IMR-90 (cell line): ENCODE measurements around the gene PIP. TPM values are rescaled to one million over a fixed set of nuclear protein-coding genes. Genes with fewer than 3 reads are reported as not detected.
"Not testable (repeated sequence)": the region's sequence is repeated elsewhere in the genome, so short reads cannot be mapped to it uniquely, and the experiment has no call there.

Experiments used
- ATAC-seq: fragments of 200-7000 bp; cut with Tn5 transposase; 2 replicates; pipeline ENCODE4 v1.9.1; 2020; ENCODE audit warnings: low read depth, mild to moderate bottlenecking, moderate library complexity
- BruUV-seq: library from RNA; stranded (reverse); fragments of 400-500 nt; replicated peaks from 2 replicates; lab custom pipeline; 2021; lab: Mats Ljungman, UMichigan
- CTCF ChIA-PET: fragments of 300-600 bp; formaldehyde crosslinking; extraction: SDS; loops from one replicate; lab custom pipeline; 2021; ENCODE audit warnings: antibody characterized with exemption; lab: Yijun Ruan, JAX
- POLR2A ChIA-PET: fragments of 300-600 bp; sonication (Branson Sonifier 250); formaldehyde crosslinking; loops from one replicate; lab custom pipeline; 2022; ENCODE audit warnings: antibody characterized with exemption; ENCODE audit not compliant: unreplicated experiment; lab: Charles Lee
- DNase-seq: peaks from one replicate; pipeline ENCODE4 v3.0.0; 2013
- H2AFZ ChIP-seq: replicated peaks from 2 replicates; pipeline ENCODE3; 2013; ENCODE audit warnings: low read length, mild to moderate bottlenecking; ENCODE audit not compliant: poor library complexity
- H2AK5ac ChIP-seq: 2 replicates; pipeline ENCODE4 v1.6.1; 2013; ENCODE audit warnings: low read depth, low read length, inconsistent platforms
- H2AK9ac ChIP-seq: replicated peaks from 2 replicates; pipeline ENCODE3; 2013; ENCODE audit warnings: mild to moderate bottlenecking, low read depth, low read length, moderate library complexity; ENCODE audit not compliant: poor library complexity
- H2BK120ac ChIP-seq: 2 replicates; pipeline ENCODE4 v1.6.1; 2013; ENCODE audit warnings: low read depth, low read length, inconsistent platforms
- H2BK15ac ChIP-seq: 3 replicates; pipeline ENCODE4 v1.6.1; 2013; ENCODE audit warnings: low read depth, low read length, inconsistent platforms
- H2BK20ac ChIP-seq: 2 replicates; pipeline ENCODE4 v1.6.1; 2013; ENCODE audit warnings: low read depth, mild to moderate bottlenecking, inconsistent platforms, low read length, moderate library complexity
- H2BK5ac ChIP-seq: 2 replicates; pipeline ENCODE4 v1.6.1; 2013; ENCODE audit warnings: mild to moderate bottlenecking, low read depth, low read length, inconsistent platforms; ENCODE audit not compliant: poor library complexity, severe bottlenecking
- H3K14ac ChIP-seq: replicated peaks from 2 replicates; pipeline ENCODE4 v1.6.1; 2013; ENCODE audit warnings: low read depth, low read length, inconsistent platforms
- H3K18ac ChIP-seq: 2 replicates; pipeline ENCODE4 v1.6.1; 2013; ENCODE audit warnings: low read depth, low read length, control low read depth
- H3K23ac ChIP-seq: 2 replicates; pipeline ENCODE4 v1.6.1; 2013; ENCODE audit warnings: low read depth, low read length, inconsistent platforms
- H3K27ac ChIP-seq: 2 replicates; pipeline ENCODE4 v1.5.1; 2013; ENCODE audit warnings: mild to moderate bottlenecking, control low read depth, low read length; ENCODE audit not compliant: insufficient read depth
- H3K27me3 ChIP-seq: 2 replicates; pipeline ENCODE4 v1.6.1; 2013; ENCODE audit warnings: low read length; ENCODE audit not compliant: control insufficient read depth, insufficient read depth
- H3K36me3 ChIP-seq: 2 replicates; pipeline ENCODE4 v1.6.1; 2013; ENCODE audit warnings: low read length, mixed read lengths; ENCODE audit not compliant: control insufficient read depth, insufficient read depth
- H3K4ac ChIP-seq: 2 replicates; pipeline ENCODE4 v1.6.1; 2013; ENCODE audit warnings: low read depth, low read length, inconsistent platforms
- H3K4me1 ChIP-seq: 2 replicates; pipeline ENCODE4 v1.6.1; 2013; ENCODE audit warnings: low read length, mixed read lengths; ENCODE audit not compliant: control insufficient read depth, insufficient read depth
- H3K4me2 ChIP-seq: 2 replicates; pipeline ENCODE4 v1.6.1; 2013; ENCODE audit warnings: low read depth, mild to moderate bottlenecking, control low read depth, low read length, moderate library complexity
- H3K4me3 ChIP-seq: 2 replicates; pipeline ENCODE4 v1.5.1; 2013; ENCODE audit warnings: low read depth, mild to moderate bottlenecking, control low read depth, low read length, moderate library complexity; ENCODE audit not compliant: insufficient read depth
- H3K56ac ChIP-seq: 2 replicates; pipeline ENCODE4 v1.6.1; 2013; ENCODE audit warnings: low read length, inconsistent platforms; ENCODE audit not compliant: insufficient read depth; ENCODE audit errors: extremely low read depth
- H3K79me1 ChIP-seq, 2 experiments: 2 replicates each; pipeline ENCODE4 v1.6.1; 2013; ENCODE audit warnings: low read length in 2 of 2, inconsistent platforms in 1 of 2, low read depth in 1 of 2
- H3K9ac ChIP-seq: 2 replicates; pipeline ENCODE4 v1.6.1; 2013; ENCODE audit warnings: low read depth, low read length, control low read depth
- H3K9me1 ChIP-seq: 2 replicates; pipeline ENCODE4 v1.6.1; 2013; ENCODE audit warnings: low read length, inconsistent platforms; ENCODE audit not compliant: insufficient read depth
- H3K9me3 ChIP-seq: 2 replicates; pipeline ENCODE4 v1.6.1; 2013; ENCODE audit warnings: low read length; ENCODE audit not compliant: control insufficient read depth, insufficient read depth
- H4K20me1 ChIP-seq: 2 replicates; pipeline ENCODE4 v1.6.1; 2013; ENCODE audit warnings: low read length, inconsistent platforms; ENCODE audit not compliant: insufficient read depth
- H4K5ac ChIP-seq: 2 replicates; pipeline ENCODE4 v1.6.1; 2013; ENCODE audit warnings: mild to moderate bottlenecking, low read depth, low read length, control low read depth
- H4K8ac ChIP-seq, 2 experiments: 2 replicates each; pipeline ENCODE4 v1.6.1; 2013; ENCODE audit warnings: low read depth in 2 of 2, low read length in 2 of 2, control low read depth in 1 of 2, inconsistent platforms in 1 of 2
- H4K91ac ChIP-seq: 2 replicates; pipeline ENCODE4 v1.6.1; 2013; ENCODE audit warnings: low read depth, low read length, inconsistent platforms; ENCODE audit not compliant: insufficient read depth
- CEBPB ChIP-seq: IDR thresholded peaks from 2 replicates; pipeline ENCODE4 v1.6.1; 2012; ENCODE audit warnings: low read depth, low read length, improper control_type of control experiment
- WGBS, 2 experiments: methylation state at CpG; one replicate each; pipeline versions ENCODE4 v1.1.5 to v1.1.7; 2013; ENCODE audit warnings: missing lambda C conversion rate in 2 of 2; ENCODE audit not compliant: insufficient read length in 1 of 2; ENCODE audit errors: extremely low coverage in 2 of 2; 5-methylcytosine and 5-hydroxymethylcytosine counted together
- dilution Hi-C: fragments of 300-500 bp; cut with HindIII; formaldehyde crosslinking; loops from one replicate; pipeline ENCODE4 v1.14.3; 2018; ENCODE audit warnings: low sequenced_read_pairs; ENCODE audit not compliant: unreplicated experiment
- in situ Hi-C: fragments of 300-500 bp; cut with MboI; formaldehyde crosslinking; loops from 3 replicates; pipeline ENCODE4 v1.14.3; 2019; ENCODE audit warnings: low sequenced_read_pairs, inconsistent platforms, mixed read lengths
- intact Hi-C: fragments of 100-400 bp; cut with micrococcal nuclease; formaldehyde crosslinking; loops from 2 replicates; pipeline ENCODE4 v1.10.0; 2022
- polyA plus RNA-seq, 3 experiments: library from polyadenylated mRNA; depleted of rRNA; stranded (reverse); fragments of >200 nt; gene quantifications; 2 replicates each; pipeline ENCODE4 v1.2.3, GENCODE V29; 2012; ENCODE audit warnings: low replicate concordance in 1 of 3
- total RNA-seq: library from RNA; depleted of rRNA; stranded (reverse); fragments of >200 nt; gene quantifications from 2 replicates; pipeline ENCODE4 v1.2.3, GENCODE V29; 2012

The PIP gene
- total and polyA plus RNA-seq, 2 of the 4 experiments (the other 2 are of a cell fraction): not detected

- H3K4me3 ChIP-seq: no peak overlapping the region
- H3K14ac ChIP-seq: no peak overlapping the region
- no peak overlapping the region for H3K4ac ChIP-seq
- no peaks in the 10 kb centered on the region for H3K36me3 ChIP-seq
- H4K20me1 ChIP-seq: no peaks in the 10 kb centered on the region
- no peak overlapping the region for H3K18ac ChIP-seq
- no peak overlapping the region for H2BK120ac ChIP-seq
- no peak overlapping the region for H4K5ac ChIP-seq
- no peak overlapping the region for H3K4me2 ChIP-seq
- DNase-seq: no peak
- H3K9ac ChIP-seq: no peak overlapping the region
- H4K8ac ChIP-seq: no peak overlapping the region
- no peak overlapping the region for H3K56ac ChIP-seq
- no peak overlapping the region for H2AFZ ChIP-seq
- dilution Hi-C loops: no loop called here
- H2BK20ac ChIP-seq: no peak overlapping the region
- H3K4me1 ChIP-seq: no peaks in the 10 kb centered on the region
- ChIA-PET POLR2A (no interaction called here), CTCF (no interaction called here)
- H2BK15ac ChIP-seq: no peak overlapping the region
- WGBS, 2 experiments: no CpG with 5 or more reads among the region's 2 CpGs
- no TSS peak for BruUV-seq
- no peak for TF ChIP-seq CEBPB
- no peaks in the 10 kb centered on the region for H3K79me1 ChIP-seq
- no peaks in the 10 kb centered on the region for H3K9me1 ChIP-seq
- in situ Hi-C loops: no loop called here
- no peak overlapping the region for H4K91ac ChIP-seq
- H3K23ac ChIP-seq: no peak overlapping the region
- no peak overlapping the region for H2BK5ac ChIP-seq
- H2AK9ac ChIP-seq: no peak overlapping the region
- intact Hi-C loops: no loop called here
- no peaks in the 10 kb centered on the region for H3K27me3 ChIP-seq
- H3K9me3 ChIP-seq: 0 out of 2 replicates have a peak, but pooled peaks cover 2% of the 10 kb centered on the region
- no peak for ATAC-seq
- no peak overlapping the region for H3K27ac ChIP-seq
- H2AK5ac ChIP-seq: no peak overlapping the region
Observed at GRCh38 chr7:143096146-143096545, 35.7 kb upstream of the PIP start.

- H4K20me1 ChIP-seq, H3K9ac ChIP-seq, dilution Hi-C loops, H3K14ac ChIP-seq, H4K91ac ChIP-seq, in situ Hi-C loops, intact Hi-C loops, POLR2A ChIA-PET, H3K27ac ChIP-seq, BruUV-seq, H2AK5ac ChIP-seq, CTCF ChIA-PET, H3K56ac ChIP-seq, H3K36me3 ChIP-seq, H4K5ac ChIP-seq, H3K79me1 ChIP-seq, H3K23ac ChIP-seq, H3K4me1 ChIP-seq, H3K4me3 ChIP-seq, H2BK15ac ChIP-seq, DNase-seq, H2AK9ac ChIP-seq, H2BK20ac ChIP-seq, H2AFZ ChIP-seq, H2BK5ac ChIP-seq, H3K27me3 ChIP-seq, H3K4ac ChIP-seq, H3K4me2 ChIP-seq, H3K18ac ChIP-seq, ATAC-seq, H2BK120ac ChIP-seq, H3K9me3 ChIP-seq, H4K8ac ChIP-seq, H3K9me1 ChIP-seq: not testable (repeated sequence)
- no CpG with 5 or more reads among the region's 1 CpG for WGBS, 2 experiments
Observed at GRCh38 chr7:143099579-143099978, 32.3 kb upstream of the PIP start.
